ENCODE results near the gene DCLK1.

GRCh38 chr13:35908226-35908625 lies 223.0 kb downstream of the DCLK1 start:
- no peak for TF ChIP-seq CTCF (IDR thresholded peaks at IDR 0.05)
- no peak for TF ChIP-seq EZH2 (IDR thresholded peaks at IDR 0.05)
